ENCODE measurements around the gene ADCY4. TPM values are rescaled to one million over a fixed set of nuclear protein-coding genes. Genes with fewer than 3 reads are reported as not detected.

ADCY4 gene
- total and polyA plus RNA-seq, 2 of the 13 experiments (the other 11 are each of a cell fraction or from before 2014, with no cell fraction given): 0.03 TPM; not detected in 1

DNA sequence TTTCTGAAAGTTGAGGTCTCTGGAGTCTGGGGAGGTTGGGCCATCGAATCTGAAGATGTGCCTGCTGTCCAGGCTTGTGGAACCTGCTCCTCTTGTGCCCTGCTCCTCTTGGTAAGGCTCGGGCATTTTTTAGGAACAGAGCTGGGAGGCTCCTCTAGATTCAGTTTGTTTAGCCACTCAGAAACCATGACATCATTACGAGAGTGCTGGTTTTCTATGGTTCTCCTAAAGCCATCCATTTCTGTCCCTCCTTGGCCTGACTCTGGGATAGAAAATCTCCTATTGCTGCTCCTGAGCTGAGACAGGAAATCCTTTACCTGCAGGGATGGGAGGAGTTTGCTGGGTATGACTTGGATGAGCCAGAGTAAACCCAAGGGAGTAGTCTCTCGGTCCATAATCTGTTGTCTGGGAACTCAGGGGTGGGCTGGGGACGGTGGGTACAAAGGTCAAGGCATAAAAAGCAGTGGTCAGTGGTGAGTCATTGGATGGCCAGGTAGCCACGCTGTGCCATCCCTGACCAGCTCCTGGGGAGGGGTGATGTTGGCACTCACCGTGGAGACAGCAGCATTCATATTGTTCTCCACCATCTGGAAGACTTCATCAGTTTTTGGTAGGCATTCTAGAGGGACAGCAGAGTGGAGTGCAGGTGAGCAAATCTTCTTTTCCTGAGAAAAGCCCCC, 2.4 kb upstream of the ADCY4 start (continued):
- TF ChIP-seq, protein P1, sequence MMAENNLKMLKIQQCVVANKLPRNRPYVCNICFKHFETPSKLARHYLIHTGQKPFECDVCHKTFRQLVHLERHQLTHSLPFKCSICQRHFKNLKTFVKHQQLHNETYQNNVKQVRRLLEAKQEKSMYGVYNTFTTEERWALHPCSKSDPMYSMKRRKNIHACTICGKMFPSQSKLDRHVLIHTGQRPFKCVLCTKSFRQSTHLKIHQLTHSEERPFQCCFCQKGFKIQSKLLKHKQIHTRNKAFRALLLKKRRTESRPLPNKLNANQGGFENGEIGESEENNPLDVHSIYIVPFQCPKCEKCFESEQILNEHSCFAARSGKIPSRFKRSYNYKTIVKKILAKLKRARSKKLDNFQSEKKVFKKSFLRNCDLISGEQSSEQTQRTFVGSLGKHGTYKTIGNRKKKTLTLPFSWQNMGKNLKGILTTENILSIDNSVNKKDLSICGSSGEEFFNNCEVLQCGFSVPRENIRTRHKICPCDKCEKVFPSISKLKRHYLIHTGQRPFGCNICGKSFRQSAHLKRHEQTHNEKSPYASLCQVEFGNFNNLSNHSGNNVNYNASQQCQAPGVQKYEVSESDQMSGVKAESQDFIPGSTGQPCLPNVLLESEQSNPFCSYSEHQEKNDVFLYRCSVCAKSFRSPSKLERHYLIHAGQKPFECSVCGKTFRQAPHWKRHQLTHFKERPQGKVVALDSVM (CRISPR knock-in tag; IDR thresholded peaks at IDR 0.05): no peak
- TF ChIP-seq, protein P2, sequence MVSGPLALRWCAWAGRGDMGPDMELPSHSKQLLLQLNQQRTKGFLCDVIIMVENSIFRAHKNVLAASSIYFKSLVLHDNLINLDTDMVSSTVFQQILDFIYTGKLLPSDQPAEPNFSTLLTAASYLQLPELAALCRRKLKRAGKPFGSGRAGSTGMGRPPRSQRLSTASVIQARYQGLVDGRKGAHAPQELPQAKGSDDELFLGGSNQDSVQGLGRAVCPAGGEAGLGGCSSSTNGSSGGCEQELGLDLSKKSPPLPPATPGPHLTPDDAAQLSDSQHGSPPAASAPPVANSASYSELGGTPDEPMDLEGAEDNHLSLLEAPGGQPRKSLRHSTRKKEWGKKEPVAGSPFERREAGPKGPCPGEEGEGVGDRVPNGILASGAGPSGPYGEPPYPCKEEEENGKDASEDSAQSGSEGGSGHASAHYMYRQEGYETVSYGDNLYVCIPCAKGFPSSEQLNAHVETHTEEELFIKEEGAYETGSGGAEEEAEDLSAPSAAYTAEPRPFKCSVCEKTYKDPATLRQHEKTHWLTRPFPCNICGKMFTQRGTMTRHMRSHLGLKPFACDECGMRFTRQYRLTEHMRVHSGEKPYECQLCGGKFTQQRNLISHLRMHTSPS (CRISPR knock-in tag; IDR thresholded peaks at IDR 0.05; ENCODE audit: low read depth): peak; percentile 53; the same call in 1 of the 2 replicates

DNA sequence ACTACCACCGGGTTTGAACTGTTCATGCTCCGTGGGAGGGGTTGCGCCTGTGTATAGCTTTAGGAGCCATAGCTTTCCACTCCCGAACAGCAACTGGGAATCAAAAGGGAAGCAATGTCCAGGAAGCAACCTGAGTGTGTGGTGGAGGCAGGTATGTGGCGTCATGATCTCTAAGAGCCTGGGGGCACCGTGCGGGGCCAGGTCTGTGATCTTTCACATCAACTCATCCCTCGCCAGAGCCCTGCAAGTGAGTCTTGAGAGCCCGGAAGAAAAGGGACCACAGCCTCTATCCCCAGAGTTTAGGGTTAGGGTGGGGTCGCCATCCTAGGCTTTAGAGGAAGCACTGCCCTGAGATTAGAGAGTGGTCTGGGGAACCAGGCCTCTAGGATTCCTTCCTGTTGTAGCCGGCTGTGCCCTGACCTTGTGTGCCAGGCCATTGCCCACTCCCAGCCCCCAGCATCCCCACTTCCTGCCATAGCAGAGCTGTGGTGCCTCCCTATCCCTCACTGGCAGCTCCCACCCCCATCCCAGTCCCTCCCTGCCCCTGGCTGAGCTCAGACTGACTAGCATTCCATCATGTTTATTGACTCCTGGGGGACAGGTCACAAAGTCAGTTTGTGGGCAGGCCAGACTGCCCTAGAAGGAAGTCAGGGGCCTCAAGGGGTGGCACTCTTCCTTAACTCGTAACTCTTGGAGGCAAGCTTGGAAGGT, 745 bp upstream of the ADCY4 start:
- Histone ChIP-seq H3K36me3 (replicated peaks in 1 of 2; ENCODE audit: control insufficient read depth in 1 of 2, insufficient read depth in 2 of 2, low read length in 2 of 2) (no peaks in the 10 kb centered on the region), H3K27ac (ENCODE audit: extremely low read length, insufficient read depth, low read length) (no peak overlapping the region), H4K20me1 (ENCODE audit: insufficient read depth, low read length) (no peaks in the 10 kb centered on the region), H3K9ac (ENCODE audit: insufficient read depth, low read depth, low read length) (no peak overlapping the region), H3K9me3 (ENCODE audit: low read length) (no peaks in the 10 kb centered on the region), H3K4me2 (ENCODE audit: low read depth, low read length) (no peak overlapping the region), H3K4me1 (ENCODE audit: insufficient read depth, low read length) (peaks cover 42% of the 10 kb centered on the region), H2AFZ (ENCODE audit: low read length) (no peak overlapping the region), H3K4me3 (replicated peaks in 1 of 3; ENCODE audit: insufficient read depth in 1 of 3, low read depth in 2 of 3, low read length in 3 of 3) (no peak overlapping the region), H3K27me3 (ENCODE audit: control insufficient read depth in 1 of 2, insufficient read depth in 2 of 2, low read length in 2 of 2) (peaks cover 24 to 87% of the 10 kb centered on the region in 2 experiments), H3K79me2 (ENCODE audit: insufficient read depth, low read length) (no peaks in the 10 kb centered on the region)
- intact Hi-C loops (cut with micrococcal nuclease; ENCODE audit: unreplicated experiment) (no loop called here), in situ Hi-C loops (cut with HindIII; ENCODE audit: extremely low pct_ligation_motif_present, low pct_unique_long_range_greater_than_20kb) (no loop called here)
- 55% methylated on average over 12 of the region's 12 CpGs for WGBS (ENCODE audit: low lambda C conversion rate)
- no TSS peak for BruUV-seq (replicated peaks)
- no peak for FAIRE-seq
- ChIA-PET POLR2A (interaction anchor here (0.9 to 2.0 kb wide), 4 partner anchors 91 to 106 kb away, joined by 3 to 7 read pairs (median 4); partner anchors contain the start of genes CBLN3 and KHNYN), CTCF (ENCODE audit: low intra/inter-chr PET ratio, low total read pairs) (interaction anchor here (2.9 to 10.2 kb wide), 3 partner anchors 31 to 98 kb away, joined by 26 to 235 read pairs (median 30); partner anchors contain the start of genes CBLN3, KHNYN and NFATC4)
- DNase-seq (ENCODE audit: low spot score): no peak
- no peak for ATAC-seq
- TF ChIP-seq ZNF234 (CRISPR knock-in tag; conservative IDR thresholded peaks at IDR 0.05) (no peak), ZNF614 (CRISPR knock-in tag; IDR thresholded peaks at IDR 0.05; ENCODE audit: borderline replicate concordance) (no peak), ZSCAN20 (CRISPR knock-in tag; IDR thresholded peaks at IDR 0.05; ENCODE audit: borderline replicate concordance) (no peak), ZNF724P (CRISPR knock-in tag; IDR thresholded peaks at IDR 0.05; ENCODE audit: borderline replicate concordance) (0 out of 2 replicates have a peak, but pooled peaks have one; percentile 21), AGO2 (optimal IDR thresholded peaks at IDR 0.05; ENCODE audit: low read depth, low read length) (no peak), NFIC (IDR thresholded peaks at IDR 0.05; ENCODE audit: low read length) (no peak), GTF2F1 (IDR thresholded peaks at IDR 0.05; ENCODE audit: low read length) (no peak), ZNF317 (CRISPR knock-in tag; IDR thresholded peaks at IDR 0.05) (no peak)
- TF ChIP-seq, protein P3, sequence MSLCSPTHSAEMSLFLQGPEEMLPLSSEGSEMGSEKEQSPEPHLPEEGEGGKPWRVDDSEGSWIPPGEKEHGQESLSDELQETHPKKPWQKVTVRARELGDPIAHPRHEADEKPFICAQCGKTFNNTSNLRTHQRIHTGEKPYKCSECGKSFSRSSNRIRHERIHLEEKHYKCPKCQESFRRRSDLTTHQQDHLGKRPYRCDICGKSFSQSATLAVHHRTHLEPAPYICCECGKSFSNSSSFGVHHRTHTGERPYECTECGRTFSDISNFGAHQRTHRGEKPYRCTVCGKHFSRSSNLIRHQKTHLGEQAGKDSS (CRISPR knock-in tag; IDR thresholded peaks at IDR 0.05; ENCODE audit: borderline replicate concordance, low read depth): no peak
- TF ChIP-seq, protein P4, sequence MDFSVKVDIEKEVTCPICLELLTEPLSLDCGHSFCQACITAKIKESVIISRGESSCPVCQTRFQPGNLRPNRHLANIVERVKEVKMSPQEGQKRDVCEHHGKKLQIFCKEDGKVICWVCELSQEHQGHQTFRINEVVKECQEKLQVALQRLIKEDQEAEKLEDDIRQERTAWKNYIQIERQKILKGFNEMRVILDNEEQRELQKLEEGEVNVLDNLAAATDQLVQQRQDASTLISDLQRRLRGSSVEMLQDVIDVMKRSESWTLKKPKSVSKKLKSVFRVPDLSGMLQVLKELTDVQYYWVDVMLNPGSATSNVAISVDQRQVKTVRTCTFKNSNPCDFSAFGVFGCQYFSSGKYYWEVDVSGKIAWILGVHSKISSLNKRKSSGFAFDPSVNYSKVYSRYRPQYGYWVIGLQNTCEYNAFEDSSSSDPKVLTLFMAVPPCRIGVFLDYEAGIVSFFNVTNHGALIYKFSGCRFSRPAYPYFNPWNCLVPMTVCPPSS (IDR thresholded peaks at IDR 0.05): no peak
- TF ChIP-seq, protein P5, sequence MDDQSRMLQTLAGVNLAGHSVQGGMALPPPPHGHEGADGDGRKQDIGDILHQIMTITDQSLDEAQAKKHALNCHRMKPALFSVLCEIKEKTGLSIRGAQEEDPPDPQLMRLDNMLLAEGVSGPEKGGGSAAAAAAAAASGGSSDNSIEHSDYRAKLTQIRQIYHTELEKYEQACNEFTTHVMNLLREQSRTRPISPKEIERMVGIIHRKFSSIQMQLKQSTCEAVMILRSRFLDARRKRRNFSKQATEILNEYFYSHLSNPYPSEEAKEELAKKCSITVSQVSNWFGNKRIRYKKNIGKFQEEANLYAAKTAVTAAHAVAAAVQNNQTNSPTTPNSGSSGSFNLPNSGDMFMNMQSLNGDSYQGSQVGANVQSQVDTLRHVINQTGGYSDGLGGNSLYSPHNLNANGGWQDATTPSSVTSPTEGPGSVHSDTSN (CRISPR knock-in tag; IDR thresholded peaks at IDR 0.05; ENCODE audit: borderline replicate concordance): no peak

All from HepG2 (cell line).